ENCODE results near the gene PPP1R37.

DNA sequence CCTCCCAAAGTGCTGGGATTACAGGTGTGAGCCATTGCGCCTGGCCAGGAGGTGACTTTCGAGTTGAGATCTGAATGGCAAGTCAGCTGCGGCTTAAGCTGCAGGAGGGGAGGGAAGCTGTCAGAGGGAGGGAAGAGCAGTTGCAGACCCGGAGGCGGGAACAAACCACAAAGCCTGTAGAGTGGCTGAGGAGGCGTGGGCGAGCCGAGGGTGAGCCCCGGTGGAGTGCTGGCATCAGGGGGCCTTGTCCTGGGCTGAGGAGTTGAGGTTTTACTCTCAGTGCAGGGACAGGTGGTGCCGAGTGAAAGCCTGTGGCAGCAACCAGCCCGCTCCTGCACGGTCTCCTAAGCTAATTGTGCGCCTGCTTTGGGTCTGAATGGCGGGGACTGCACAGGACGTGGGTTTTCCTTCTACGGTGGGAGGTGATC, 24.2 kb downstream of the PPP1R37 start:
- TF ChIP-seq, protein P1, sequence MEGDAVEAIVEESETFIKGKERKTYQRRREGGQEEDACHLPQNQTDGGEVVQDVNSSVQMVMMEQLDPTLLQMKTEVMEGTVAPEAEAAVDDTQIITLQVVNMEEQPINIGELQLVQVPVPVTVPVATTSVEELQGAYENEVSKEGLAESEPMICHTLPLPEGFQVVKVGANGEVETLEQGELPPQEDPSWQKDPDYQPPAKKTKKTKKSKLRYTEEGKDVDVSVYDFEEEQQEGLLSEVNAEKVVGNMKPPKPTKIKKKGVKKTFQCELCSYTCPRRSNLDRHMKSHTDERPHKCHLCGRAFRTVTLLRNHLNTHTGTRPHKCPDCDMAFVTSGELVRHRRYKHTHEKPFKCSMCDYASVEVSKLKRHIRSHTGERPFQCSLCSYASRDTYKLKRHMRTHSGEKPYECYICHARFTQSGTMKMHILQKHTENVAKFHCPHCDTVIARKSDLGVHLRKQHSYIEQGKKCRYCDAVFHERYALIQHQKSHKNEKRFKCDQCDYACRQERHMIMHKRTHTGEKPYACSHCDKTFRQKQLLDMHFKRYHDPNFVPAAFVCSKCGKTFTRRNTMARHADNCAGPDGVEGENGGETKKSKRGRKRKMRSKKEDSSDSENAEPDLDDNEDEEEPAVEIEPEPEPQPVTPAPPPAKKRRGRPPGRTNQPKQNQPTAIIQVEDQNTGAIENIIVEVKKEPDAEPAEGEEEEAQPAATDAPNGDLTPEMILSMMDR (IDR thresholded peaks at IDR 0.05): no peak
- no peak for TF ChIP-seq EZH2 (IDR thresholded peaks at IDR 0.05; ENCODE audit: borderline replicate concordance, insufficient read depth, low read depth, low read length, poor library complexity, severe bottlenecking)
